PC-3 (cell line): Measurements from ENCODE around the gene JPT1. TPM values are rescaled to one million over a fixed set of nuclear protein-coding genes. Genes with fewer than 3 reads are reported as not detected.

Experiments
- ATAC-seq: fragments of 200-7000 bp; cut with Tn5 transposase; 2 replicates; pipeline ENCODE4 v1.9.1; 2020; ENCODE audit warnings: mild to moderate bottlenecking, moderate library complexity
- BruUV-seq: library from RNA; stranded (reverse); fragments of 400-500 nt; replicated peaks from 2 replicates; lab custom pipeline; 2021; lab: Mats Ljungman, UMichigan
- CTCF ChIA-PET: fragments of 300-600 bp; sonication (Branson Sonifier 250); formaldehyde crosslinking; loops from one replicate; lab custom pipeline; 2022; ENCODE audit warnings: antibody characterized with exemption; lab: Charles Lee
- POLR2A ChIA-PET: fragments of 300-600 bp; sonication (Branson Sonifier 250); formaldehyde crosslinking; loops from one replicate; lab custom pipeline; 2022; ENCODE audit warnings: antibody characterized with exemption; ENCODE audit not compliant: unreplicated experiment; lab: Charles Lee
- DNase-seq: peaks from one replicate; pipeline ENCODE4 v3.0.0-alpha.2; 2015
- H2AFZ ChIP-seq: fragments of 300-600 bp; sonication (generic); 2 replicates; pipeline ENCODE4 v1.6.0; 2016; ENCODE audit warnings: antibody characterized with exemption, low read length
- H3F3A ChIP-seq: fragments of 300-600 bp; sonication (generic); one replicate; pipeline ENCODE4 v1.6.0; 2017; ENCODE audit warnings: antibody characterized with exemption, low read length, control low read depth, mild to moderate bottlenecking; ENCODE audit not compliant: unreplicated experiment
- H3K27ac ChIP-seq: fragments of 300-600 bp; sonication (generic); 2 replicates; pipeline ENCODE4 v1.5.1; 2016; ENCODE audit warnings: mild to moderate bottlenecking, low read length
- H3K27me3 ChIP-seq: fragments of 300-600 bp; sonication (generic); 2 replicates; pipeline ENCODE4 v1.6.1; 2016; ENCODE audit warnings: low read length, mixed read lengths
- H3K36me3 ChIP-seq: fragments of 300-600 bp; sonication (generic); 2 replicates; pipeline ENCODE4 v1.6.1; 2016; ENCODE audit warnings: low read depth, mixed run types, low read length, mixed read lengths
- H3K4me1 ChIP-seq: fragments of 300-600 bp; sonication (generic); 2 replicates; pipeline ENCODE4 v1.5.1; 2016; ENCODE audit warnings: low read length; ENCODE audit not compliant: insufficient read depth
- H3K4me2 ChIP-seq: fragments of 300-600 bp; sonication (generic); 2 replicates; pipeline ENCODE4 v1.6.0; 2016; ENCODE audit warnings: low read length
- H3K4me3 ChIP-seq: fragments of 300-600 bp; sonication (generic); 2 replicates; pipeline ENCODE4 v1.5.1; 2016; ENCODE audit warnings: mild to moderate bottlenecking, low read length, mixed read lengths
- H3K79me2 ChIP-seq: fragments of 300-600 bp; sonication (generic); 2 replicates; pipeline ENCODE4 v1.6.1; 2017; ENCODE audit warnings: low read length, mixed read lengths
- H3K9ac ChIP-seq: fragments of 300-600 bp; sonication (generic); 2 replicates; pipeline ENCODE4 v1.6.0; 2016; ENCODE audit warnings: mild to moderate bottlenecking, low read length
- H3K9me2 ChIP-seq: fragments of 300-600 bp; sonication (generic); replicated peaks from 2 replicates; pipeline ENCODE4 v1.6.1; 2016; ENCODE audit warnings: mixed run types, low read length, mixed read lengths
- H3K9me3 ChIP-seq: fragments of 300-600 bp; sonication (generic); 2 replicates; pipeline ENCODE4 v1.6.1; 2016; ENCODE audit warnings: low read length, mixed read lengths
- H4K20me1 ChIP-seq: fragments of 300-600 bp; sonication (generic); 2 replicates; pipeline ENCODE4 v1.6.1; 2016; ENCODE audit warnings: low read length, mixed read lengths
- CTCF ChIP-seq: fragments of 300-600 bp; sonication (generic); conservative IDR thresholded peaks from 2 replicates; pipeline ENCODE4 v1.5.1; 2017; ENCODE audit warnings: antibody characterized with exemption, low read depth, mild to moderate bottlenecking, low read length
- EZH2 ChIP-seq: fragments of 300-600 bp; sonication (generic); IDR thresholded peaks from one replicate; pipeline ENCODE4 v1.6.1; 2017; ENCODE audit warnings: antibody characterized with exemption, mild to moderate bottlenecking, low read length; ENCODE audit not compliant: unreplicated experiment
- EZH2phosphoT487 ChIP-seq: fragments of 300-600 bp; sonication (generic); IDR thresholded peaks from 2 replicates; pipeline ENCODE4 v1.6.1; 2018; ENCODE audit warnings: mild to moderate bottlenecking, antibody characterized with exemption, low read length, borderline replicate concordance
- intact Hi-C: fragments of 100-400 bp; cut with micrococcal nuclease; formaldehyde crosslinking; loops from 2 replicates; pipeline ENCODE4 v1.9.0; 2023
- total RNA-seq: library from RNA; depleted of rRNA; stranded (reverse); fragments of >200 nt; gene quantifications from 2 replicates; pipeline ENCODE4 v1.2.3, GENCODE V29; 2014

Gene JPT1
- total RNA-seq, 1 experiment from 2014 or later, result 674 TPM

GRCh38 chr17:75194879-75195278 lies 40.6 kb upstream of the JPT1 start:
- Histone ChIP-seq H3K9ac (no peak overlapping the region), H3K27ac (no peak overlapping the region), H3K4me3 (no peak overlapping the region), H3K4me1 (no peaks in the 10 kb centered on the region), H3K27me3 (no peaks in the 10 kb centered on the region), H2AFZ (no peak overlapping the region), H3K4me2 (no peak overlapping the region), H3K9me3 (no peaks in the 10 kb centered on the region), H4K20me1 (no peaks in the 10 kb centered on the region), H3K79me2 (no peaks in the 10 kb centered on the region), H3F3A (no peaks in the 10 kb centered on the region), H3K36me3 (no peaks in the 10 kb centered on the region), H3K9me2 (no peaks in the 10 kb centered on the region)
- POLR2A ChIA-PET, result no interaction called here
- DNase-seq (no peak), ATAC-seq (no peak)
- BruUV-seq, result no TSS peak
- TF ChIP-seq CTCF (no peak), EZH2phosphoT487 (no peak), EZH2 (no peak)
- CTCF ChIA-PET, result no interaction called here
- intact Hi-C loops, result no loop called here

GRCh38 chr17:75191584-75191983 lies 37.3 kb upstream of the JPT1 start:
- no peaks in the 10 kb centered on the region for H4K20me1 ChIP-seq
- H3K4me2 ChIP-seq, result no peak overlapping the region
- no peak overlapping the region for H3K27ac ChIP-seq
- H3K36me3 ChIP-seq, result no peaks in the 10 kb centered on the region
- no peak overlapping the region for H2AFZ ChIP-seq
- no peaks in the 10 kb centered on the region for H3K9me2 ChIP-seq
- no peaks in the 10 kb centered on the region for H3K79me2 ChIP-seq
- no TSS peak for BruUV-seq
- H3K4me3 ChIP-seq, result no peak overlapping the region
- no peak for DNase-seq
- no peaks in the 10 kb centered on the region for H3K27me3 ChIP-seq
- ATAC-seq, result no peak
- H3K9me3 ChIP-seq, result no peaks in the 10 kb centered on the region
- H3K4me1 ChIP-seq, result peaks cover 5% of the 10 kb centered on the region; the same call in 1 of the 2 replicates
- no peak for TF ChIP-seq EZH2phosphoT487
- TF ChIP-seq CTCF, result no peak
- TF ChIP-seq EZH2, result no peak
- no peaks in the 10 kb centered on the region for H3F3A ChIP-seq
- intact Hi-C loops, result no loop called here
- CTCF ChIA-PET, result no interaction called here
- POLR2A ChIA-PET, result no interaction called here
- no peak overlapping the region for H3K9ac ChIP-seq

- Histone ChIP-seq H3K9ac (no peak overlapping the region), H3K27ac (no peak overlapping the region), H3K4me1 (peaks cover 5% of the 10 kb centered on the region; the same call in 1 of the 2 replicates), H4K20me1 (no peaks in the 10 kb centered on the region), H3K9me3 (no peaks in the 10 kb centered on the region), H3K27me3 (no peaks in the 10 kb centered on the region), H3K9me2 (no peaks in the 10 kb centered on the region), H2AFZ (no peak overlapping the region), H3K79me2 (0 out of 2 replicates have a peak, but pooled peaks cover 2% of the 10 kb centered on the region), H3K4me2 (no peak overlapping the region), H3K4me3 (no peak overlapping the region), H3K36me3 (no peaks in the 10 kb centered on the region), H3F3A (no peaks in the 10 kb centered on the region)
- ChIA-PET CTCF (no interaction called here), POLR2A (no interaction called here)
- ATAC-seq, result no peak
- DNase-seq, result no peak
- no TSS peak for BruUV-seq
- intact Hi-C loops, result no loop called here
- TF ChIP-seq CTCF, result no peak
- TF ChIP-seq EZH2, result no peak
- TF ChIP-seq EZH2phosphoT487, result no peak
These were observed 34.3 kb upstream of the JPT1 start for GRCh38 chr17:75188614-75189013.
